Activated T-cell treated with anti-CD3 and anti-CD28 coated beads for 4 hours (primary cell): Measurements from ENCODE around the gene TAC3.
"Not testable (repeated sequence)": the region's sequence is repeated elsewhere in the genome, so short reads cannot be mapped to it uniquely, and the experiment has no call there.

ENCODE experiments used
- DNase-seq: peaks from one replicate; pipeline ENCODE4 v3.0.0-alpha.2; 2020

The TAC3 gene

GRCh38 chr12:56980941-56981530 lies 35.3 kb downstream of the TAC3 start:
- DNase-seq, result no peak

GRCh38 chr12:56980268-56980667 lies 36.1 kb downstream of the TAC3 start:
- no peak for DNase-seq

DNA sequence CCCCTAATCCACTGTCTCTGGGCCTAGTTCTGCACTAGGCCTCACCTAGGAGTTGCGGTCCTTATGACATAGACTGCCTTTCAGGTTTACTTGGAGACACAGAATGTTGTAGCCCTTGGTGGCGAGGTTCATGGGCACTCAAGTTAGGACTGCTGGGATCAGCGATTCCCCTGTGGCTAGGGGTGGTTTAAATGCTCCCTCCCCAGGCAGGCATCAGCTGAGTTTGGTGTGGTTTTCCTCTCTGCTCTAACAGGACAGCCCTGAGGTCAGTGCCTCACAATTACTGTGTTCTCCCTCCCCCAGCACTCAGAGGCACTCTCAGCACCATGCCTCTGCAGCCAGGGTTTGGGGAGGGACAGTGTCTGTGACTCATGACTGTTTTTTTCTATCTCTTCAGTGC lies 36.7 kb downstream of the TAC3 start:
- DNase-seq, result no peak

DNA sequence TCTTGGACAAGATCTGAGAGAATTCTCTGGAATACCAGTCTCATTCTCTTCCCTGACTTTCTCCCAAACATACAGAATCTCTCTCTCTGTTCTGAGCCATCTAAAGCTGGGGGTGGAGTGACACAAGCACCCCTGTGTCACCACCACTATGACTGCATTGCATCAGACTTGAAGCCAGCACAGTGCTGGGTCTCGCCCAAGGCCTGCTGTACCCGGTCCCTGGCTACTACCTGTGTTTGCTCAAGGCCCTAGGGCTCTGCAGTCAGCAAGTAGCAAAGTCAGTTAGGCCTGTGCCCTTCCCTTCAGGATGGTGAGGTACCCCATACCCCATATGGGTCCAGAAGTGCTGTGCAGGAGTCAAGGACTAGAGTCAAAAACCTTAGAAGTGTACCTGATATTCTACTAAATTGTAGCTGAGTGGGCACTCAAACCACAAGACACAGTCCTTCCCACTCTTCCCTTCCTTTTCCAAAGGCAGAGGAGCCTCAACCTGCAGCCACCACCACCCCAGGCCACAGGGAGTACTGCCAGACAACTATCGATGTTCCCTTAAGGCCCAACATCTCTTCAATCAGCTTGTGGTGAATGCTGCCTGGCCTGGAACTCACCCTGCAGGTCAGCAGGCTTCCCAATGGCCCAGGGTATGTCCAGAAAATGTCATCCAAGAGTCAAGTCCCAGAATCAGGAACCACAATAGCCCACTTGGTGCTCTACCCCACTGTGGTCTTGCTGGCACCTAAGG lies 37.8 kb downstream of the TAC3 start:
- no peak for DNase-seq

DNA sequence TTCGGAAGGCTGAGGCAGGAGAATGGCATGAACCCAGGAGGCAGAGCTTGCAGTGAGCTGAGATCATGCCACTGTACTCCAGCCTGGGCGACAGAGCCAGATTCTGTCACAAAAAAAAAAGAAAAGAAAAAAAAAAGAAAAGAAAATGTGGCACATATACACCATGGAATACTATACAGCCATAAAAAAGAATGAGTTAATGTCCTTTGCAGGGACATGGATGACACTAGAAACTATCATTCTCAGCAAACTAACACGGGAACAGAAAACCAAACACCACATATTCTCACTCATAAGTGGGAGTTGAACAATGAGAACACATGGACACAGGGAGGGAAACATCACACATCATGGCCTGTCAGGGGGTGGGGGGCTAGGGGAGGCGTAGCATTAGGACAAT lies 39.0 kb downstream of the TAC3 start:
- not testable (repeated sequence) for DNase-seq

DNA sequence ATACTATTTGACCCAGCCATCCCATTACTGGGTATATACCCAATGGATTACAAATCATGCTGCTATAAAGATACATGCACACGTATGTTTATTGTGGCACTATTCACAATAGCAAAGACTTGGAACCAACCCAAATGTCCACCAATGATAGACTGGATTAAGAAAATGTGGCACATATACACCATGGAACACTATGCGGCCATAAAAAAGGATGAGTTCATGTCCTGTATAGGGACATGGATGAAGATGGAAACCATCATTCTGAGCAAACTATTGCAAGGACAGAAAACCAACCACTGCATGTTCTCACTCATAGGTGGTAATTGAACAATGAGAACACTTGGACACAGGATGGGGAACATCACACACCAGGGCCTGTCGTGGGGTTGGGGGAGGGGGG lies 42.1 kb downstream of the TAC3 start:
- not testable (repeated sequence) for DNase-seq

- DNase-seq, result not testable (repeated sequence)
These were observed 47.4 kb downstream of the TAC3 start for GRCh38 chr12:56968910-56969309.

GRCh38 chr12:56965997-56966642 lies 50.2 kb downstream of the TAC3 start:
- not testable (repeated sequence) for DNase-seq

- DNase-seq, result not testable (repeated sequence)
These were observed 51.2 kb downstream of the TAC3 start for GRCh38 chr12:56965124-56965523.

DNA sequence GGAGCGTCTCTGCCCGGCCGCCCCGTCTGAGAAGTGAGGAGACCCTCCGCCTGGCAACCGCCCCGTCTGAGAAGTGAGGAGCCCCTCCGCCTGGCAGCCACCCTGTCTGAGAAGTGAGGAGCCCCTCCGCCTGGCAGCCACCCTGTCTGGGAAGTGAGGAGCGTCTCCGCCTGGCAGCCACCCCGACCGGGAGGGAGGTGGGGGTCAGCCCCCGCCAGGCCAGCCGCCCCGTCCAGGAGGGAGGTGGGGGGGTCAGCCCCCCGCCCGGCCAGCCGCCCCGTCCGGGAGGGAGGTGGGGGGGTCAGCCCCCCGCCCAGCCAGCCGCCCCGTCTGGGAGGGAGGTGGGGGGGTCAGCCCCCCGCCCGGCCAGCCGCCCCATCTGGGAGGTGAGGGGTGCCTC lies 52.8 kb downstream of the TAC3 start:
- not testable (repeated sequence) for DNase-seq

DNA sequence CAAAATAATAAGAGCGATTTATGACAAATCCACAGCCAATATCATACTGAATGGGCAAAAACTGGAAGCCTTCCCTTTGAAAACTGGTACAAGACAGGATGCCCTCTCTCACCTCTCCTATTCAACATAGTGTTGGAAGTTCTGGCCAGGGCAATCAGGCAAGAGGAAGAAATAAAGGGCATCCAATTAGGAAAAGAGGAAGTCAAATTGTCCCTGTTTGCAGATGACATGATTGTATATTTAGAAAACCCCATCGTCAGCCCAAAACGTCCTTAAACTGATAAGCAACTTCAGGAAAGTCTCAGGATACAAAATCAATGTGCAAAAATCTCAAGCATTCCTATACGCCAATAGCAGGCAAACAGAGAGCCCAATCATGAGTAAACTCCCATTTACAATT lies 54.1 kb downstream of the TAC3 start:
- not testable (repeated sequence) for DNase-seq
